SK-N-SH treated with all-trans-retinoic acid at 6 μM for 48 hours (cell line): ENCODE measurements around the gene EGFL7.

Source experiments
- CSDC2 ChIP-seq: fragments of 250-450 bp; sonication (Bioruptor Pico); IDR thresholded peaks from 2 replicates; pipeline ENCODE4 v1.5.0; 2020; ENCODE audit warnings: mild to moderate bottlenecking, moderate library complexity
- ESRRG ChIP-seq: fragments of 250-450 bp; sonication (Bioruptor Pico); IDR thresholded peaks from 2 replicates; pipeline ENCODE4 v1.6.1; 2021; ENCODE audit warnings: mild to moderate bottlenecking
- ISL1 ChIP-seq: fragments of 250-450 bp; sonication (Bioruptor Pico); IDR thresholded peaks from 2 replicates; pipeline ENCODE4 v2.1.2; 2022; ENCODE audit warnings: mild to moderate bottlenecking, moderate library complexity
- SNAI2 ChIP-seq: fragments of 250-450 bp; sonication (Bioruptor Pico); IDR thresholded peaks from 2 replicates; pipeline ENCODE4 v1.5.0; 2020; ENCODE audit warnings: mild to moderate bottlenecking, moderate library complexity
- ZNF8 ChIP-seq: fragments of 450-650 bp; formaldehyde crosslinking; IDR thresholded peaks from 2 replicates; pipeline ENCODE4 v1.5.0; 2020; ENCODE audit warnings: mild to moderate bottlenecking, moderate library complexity

- TF ChIP-seq ISL1 (CRISPR knock-in tag) (no peak), ZNF8 (CRISPR knock-in tag) (no peak), SNAI2 (no peak), ESRRG (CRISPR knock-in tag) (no peak), CSDC2 (no peak)
Measured at GRCh38 chr9:136646827-136647711, 15.6 kb upstream of the EGFL7 start.
